HG02938 (cell line): ENCODE data around the gene ACVR2B.

Experiments used
- ATAC-seq: cut with Tn5 transposase; IDR thresholded peaks from one replicate; pipeline ENCODE4 v1.9.1; 2021; ENCODE audit warnings: mild to moderate bottlenecking, moderate library complexity; ENCODE audit not compliant: unreplicated experiment

ACVR2B gene

DNA sequence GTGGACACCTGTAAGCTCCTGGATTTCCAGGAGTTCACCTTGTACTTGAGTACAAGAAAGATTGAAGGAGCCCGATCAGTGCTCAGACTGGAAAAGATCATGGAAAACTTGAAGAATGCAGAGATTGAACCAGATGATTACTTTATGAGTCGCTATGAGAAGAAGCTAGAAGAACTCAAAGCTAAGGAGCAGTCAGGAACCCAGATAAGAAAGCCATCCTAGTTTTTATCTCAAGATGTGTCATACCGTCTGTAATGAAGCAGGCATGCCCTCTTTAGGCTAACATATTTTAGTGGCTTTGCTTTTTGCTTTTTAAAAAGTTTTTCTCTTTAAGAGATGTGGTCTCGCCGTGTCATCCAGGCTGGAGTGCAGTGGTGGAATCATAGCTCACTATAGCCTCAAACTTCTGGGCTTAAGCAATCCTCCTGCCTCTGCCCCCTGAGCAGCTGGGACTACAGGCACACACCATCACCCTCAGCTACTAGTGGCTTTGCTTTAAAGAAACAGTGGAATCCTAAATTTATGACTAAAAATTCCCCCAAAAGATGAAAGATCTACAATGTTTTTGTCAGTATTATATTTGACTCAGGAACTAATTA, 70.5 kb downstream of the ACVR2B start:
- no peak for ATAC-seq

DNA sequence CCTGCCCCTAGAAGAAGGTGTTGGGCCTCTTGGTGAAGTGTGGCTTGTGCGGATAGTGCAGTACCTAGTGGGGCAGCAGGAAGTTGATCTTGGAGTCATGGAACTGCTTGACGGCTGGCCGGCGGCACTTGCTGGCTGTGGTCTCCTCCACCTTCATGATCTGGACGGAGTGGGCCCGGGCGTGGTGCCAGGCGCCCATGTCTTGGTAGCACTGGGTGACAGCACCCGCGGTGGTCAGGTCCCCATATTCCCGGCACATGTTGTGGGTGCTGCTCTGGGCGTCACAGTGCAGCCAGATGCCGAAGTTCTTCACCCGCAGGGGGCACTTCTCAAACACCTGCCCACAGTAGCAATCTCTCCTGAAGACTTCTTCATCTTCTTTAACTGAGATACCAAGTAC, 73.1 kb downstream of the ACVR2B start:
- ATAC-seq = no peak

DNA sequence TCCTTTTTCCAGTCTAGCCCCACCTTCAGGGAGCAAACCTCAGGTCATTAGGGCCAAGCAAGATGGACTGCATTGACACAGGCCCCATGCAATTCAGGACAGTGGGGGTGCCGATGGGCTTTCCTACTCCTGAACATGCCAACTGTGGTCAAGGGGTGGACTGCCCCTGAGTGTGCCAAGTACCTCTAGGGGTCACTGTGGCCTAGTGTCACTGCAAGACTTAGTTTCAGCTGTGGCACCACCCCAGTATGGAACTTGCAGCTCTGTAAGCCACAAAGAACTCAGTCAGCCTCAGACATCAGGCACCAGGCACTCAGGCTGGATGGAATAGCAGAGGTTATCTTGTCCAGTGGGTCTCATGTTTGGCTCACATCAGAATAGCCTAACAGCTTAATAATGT, 74.8 kb downstream of the ACVR2B start:
- ATAC-seq = no peak

DNA sequence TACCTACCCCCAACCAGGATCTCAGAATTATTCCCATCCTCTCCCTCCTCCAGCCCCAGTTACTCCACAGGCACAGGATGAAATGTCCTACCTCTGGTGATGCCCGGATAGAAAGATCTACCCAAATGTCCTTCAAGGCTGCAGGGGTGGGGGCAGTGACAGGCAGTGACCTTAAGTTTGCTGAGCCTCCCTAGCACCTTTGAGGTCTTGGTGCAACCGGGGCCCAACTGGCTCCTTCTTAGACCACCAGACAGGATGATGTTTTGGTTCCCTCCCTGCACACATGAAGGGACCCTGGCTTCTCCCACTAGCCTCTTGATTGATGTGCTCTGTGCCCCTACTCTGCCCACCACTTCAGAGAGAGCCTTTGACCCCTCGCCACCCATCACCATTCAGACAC, 78.8 kb downstream of the ACVR2B start:
- no peak for ATAC-seq

DNA sequence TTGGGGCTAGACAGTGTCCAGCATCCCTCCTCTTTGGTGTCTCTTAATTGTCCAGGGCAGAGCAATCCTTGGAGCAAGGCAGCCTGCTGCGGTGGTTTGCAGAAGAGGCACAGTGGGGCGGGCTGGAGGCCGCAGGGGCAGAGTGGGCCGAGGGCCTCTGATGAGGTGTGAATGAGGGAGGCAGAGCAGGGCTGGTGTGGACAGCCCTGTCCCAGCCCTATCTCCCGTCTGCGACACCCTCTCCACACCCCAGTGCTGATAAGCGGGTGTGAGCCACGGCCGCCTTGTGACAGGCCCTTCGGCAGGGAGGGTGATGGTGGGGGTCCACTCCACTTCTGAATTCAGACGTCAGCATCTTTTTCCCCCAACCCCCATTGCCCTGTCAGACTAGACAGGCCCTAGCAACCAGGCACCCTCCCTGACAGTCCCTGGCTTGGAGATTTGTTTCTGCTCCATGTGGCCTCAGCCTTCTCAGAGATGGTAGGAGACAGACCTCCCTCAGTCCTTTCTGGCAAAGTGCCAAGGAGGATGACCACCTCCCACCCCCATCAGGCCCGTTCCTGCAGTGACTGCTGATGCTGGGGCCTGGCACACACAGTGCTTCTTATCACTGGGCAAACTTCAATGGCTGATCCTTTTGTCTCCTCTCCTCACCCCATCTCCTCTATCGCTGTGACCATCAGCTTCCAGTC, 79.7 kb downstream of the ACVR2B start:
- no peak for ATAC-seq

DNA sequence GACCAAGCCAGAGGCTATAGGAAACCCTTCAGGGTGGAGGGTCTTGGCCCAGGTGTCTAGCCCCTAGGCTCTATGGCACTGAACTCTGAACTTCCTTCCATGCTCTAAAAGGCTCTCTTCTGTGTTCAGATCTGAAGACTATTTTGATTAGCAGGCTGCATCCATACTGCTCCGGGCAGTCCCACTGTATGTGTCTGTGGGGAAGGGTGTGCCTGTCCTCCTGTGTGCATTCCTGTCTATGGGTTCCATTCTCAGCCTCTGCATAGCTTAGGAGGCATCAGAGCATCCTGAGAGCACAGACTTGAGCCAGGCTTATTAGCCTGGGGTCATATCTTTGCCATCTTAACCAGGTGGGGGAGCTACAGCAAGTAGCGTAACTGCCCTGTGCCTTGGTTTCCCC, 80.5 kb downstream of the ACVR2B start:
- no peak for ATAC-seq

DNA sequence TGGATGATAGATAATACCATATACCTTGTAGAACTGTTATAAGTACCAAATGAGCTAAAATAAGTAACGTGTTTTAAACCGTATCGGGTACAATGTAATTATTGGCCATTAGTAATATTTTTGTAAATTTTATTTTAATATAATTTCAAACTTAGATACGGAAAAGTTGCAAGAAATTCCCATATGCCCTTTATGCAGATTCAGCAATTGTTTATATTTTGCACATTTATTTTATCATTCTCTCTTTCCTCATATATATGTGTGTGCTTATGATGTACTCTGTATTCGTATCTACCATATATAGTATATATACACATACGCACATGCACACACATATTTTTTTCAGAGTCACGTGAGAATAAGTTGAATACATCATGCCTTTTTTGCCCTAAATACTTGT, 80.9 kb downstream of the ACVR2B start:
- no peak for ATAC-seq

DNA sequence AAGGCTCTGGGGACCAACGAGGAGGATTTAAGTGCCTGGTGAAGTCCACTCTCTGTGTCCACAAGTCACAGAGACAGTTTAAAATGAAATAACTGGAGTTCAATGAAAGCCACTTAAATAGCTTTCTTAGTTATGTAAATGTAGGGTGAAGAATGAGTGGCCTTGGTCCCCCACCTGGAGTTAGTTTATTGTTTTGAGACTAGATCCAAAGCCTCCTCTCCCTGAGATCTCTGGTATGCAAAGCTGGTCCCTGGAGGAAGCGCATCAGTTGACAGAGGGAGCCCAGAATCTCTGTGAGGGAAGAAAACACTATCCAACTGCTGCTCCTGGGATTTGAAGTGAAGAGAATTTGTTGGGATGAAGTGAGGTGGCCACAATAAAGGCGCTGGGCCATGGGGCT, 83.0 kb downstream of the ACVR2B start:
- ATAC-seq = no peak

DNA sequence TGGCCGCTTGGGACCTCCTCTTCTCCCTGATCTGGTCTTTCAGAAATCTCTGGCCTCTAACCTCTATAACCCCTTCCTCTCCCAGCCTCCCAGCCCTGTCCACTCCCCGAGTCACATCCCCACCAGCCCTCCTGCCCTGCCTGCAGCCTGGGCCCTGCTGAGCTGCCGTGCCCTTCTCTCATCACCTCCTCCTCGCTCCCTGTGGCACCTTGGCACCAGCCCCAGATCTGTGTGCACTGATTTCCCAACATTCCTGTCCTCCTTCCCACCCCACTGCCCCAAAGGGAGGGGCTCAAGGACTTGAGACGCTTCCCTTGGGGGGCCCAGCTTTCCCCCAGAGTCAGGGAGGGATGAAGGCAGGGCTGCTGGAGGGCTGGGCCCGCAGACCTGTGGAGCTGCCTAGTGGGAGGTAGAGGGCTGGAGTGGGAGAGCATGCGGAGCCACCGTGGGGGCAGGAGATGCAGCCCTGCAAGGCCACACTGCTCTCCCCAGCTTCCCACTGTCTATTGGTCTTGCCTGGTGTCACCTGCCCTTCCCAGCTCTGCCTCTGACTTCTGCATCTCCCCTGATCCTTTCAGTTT, 85.2 kb downstream of the ACVR2B start:
- ATAC-seq = no peak

DNA sequence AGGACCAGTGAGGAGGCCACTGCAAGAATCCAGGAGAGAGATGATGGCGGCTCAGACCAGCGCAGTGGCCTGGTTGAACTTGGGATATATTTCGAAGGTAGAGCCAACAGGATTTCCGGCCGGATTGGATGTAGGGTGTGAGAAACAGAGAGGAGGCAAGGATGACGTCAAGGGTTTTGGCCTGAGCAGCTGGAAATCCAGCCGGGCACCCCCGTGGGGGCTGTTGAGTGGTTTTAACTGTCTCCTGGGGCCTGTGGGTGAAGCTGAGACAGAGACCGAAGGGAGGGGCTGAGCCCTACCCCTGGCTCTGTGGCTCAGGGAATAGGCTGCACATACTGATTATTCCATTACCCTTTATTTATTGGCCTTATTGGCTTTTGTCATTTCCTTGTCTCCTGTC, 88.1 kb downstream of the ACVR2B start:
- ATAC-seq = no peak
